ENCODE data around the gene TEX264.

GRCh38 chr3:51712038-51712420 is 41.0 kb downstream of the TEX264 start:
- TF ChIP-seq CTCF (conservative IDR thresholded peaks at IDR 0.05; ENCODE audit: low read length) (no peak), EZH2phosphoT487 (IDR thresholded peaks at IDR 0.05; ENCODE audit: borderline replicate concordance, low read depth, low read length) (no peak)
